Endothelial cell (in vitro differentiated cells): ENCODE measurements around the gene TMEM175. TPM values are rescaled to one million over a fixed set of nuclear protein-coding genes. Genes with fewer than 3 reads are reported as not detected.

Experiments
- DNase-seq: peaks from one replicate; pipeline ENCODE4 v3.0.0; 2021; ENCODE audit warnings: low spot score
- H3K27ac Mint-ChIP-seq: one replicate; pipeline ENCODE4 v1.8.0; 2021; ENCODE audit warnings: mixed read lengths, inconsistent platforms; ENCODE audit not compliant: unreplicated experiment
- H3K27me3 Mint-ChIP-seq: one replicate; pipeline ENCODE4 v1.8.0; 2021; ENCODE audit warnings: mild to moderate bottlenecking, moderate library complexity, mixed read lengths, inconsistent platforms; ENCODE audit not compliant: unreplicated experiment
- H3K36me3 Mint-ChIP-seq: one replicate; pipeline ENCODE4 v1.8.0; 2021; ENCODE audit warnings: mild to moderate bottlenecking, low read depth, mixed read lengths, inconsistent platforms; ENCODE audit not compliant: unreplicated experiment
- H3K4me1 Mint-ChIP-seq: one replicate; pipeline ENCODE4 v1.8.0; 2021; ENCODE audit warnings: mild to moderate bottlenecking, mixed read lengths, inconsistent platforms; ENCODE audit not compliant: unreplicated experiment
- H3K4me3 Mint-ChIP-seq: one replicate; pipeline ENCODE4 v1.8.0; 2021; ENCODE audit warnings: mild to moderate bottlenecking, mixed read lengths, inconsistent platforms; ENCODE audit not compliant: unreplicated experiment
- H3K9me3 Mint-ChIP-seq: one replicate; pipeline ENCODE4 v1.8.0; 2021; ENCODE audit warnings: mixed read lengths, inconsistent platforms; ENCODE audit not compliant: unreplicated experiment
- total RNA-seq: library from RNA; stranded (reverse); fragmentation: NEBNext Ultra II Directional; extraction: Animal tissue kit (Norgen Biotek cat#: 25700); gene quantifications from one replicate; pipeline ENCODE4 v1.2.1, GENCODE V29; 2021; ENCODE audit not compliant: unreplicated experiment
- TF ChIP-seq, protein P1 (sequence below): fragments of 200-600 bp; sonication (generic); IDR thresholded peaks from one replicate; pipeline ENCODE4 v1.5.0; 2021; ENCODE audit warnings: antibody characterized with exemption; ENCODE audit not compliant: unreplicated experiment

The TMEM175 gene
- total RNA-seq, 1 donor from 2014 or later, result 31.4 TPM

DNA sequence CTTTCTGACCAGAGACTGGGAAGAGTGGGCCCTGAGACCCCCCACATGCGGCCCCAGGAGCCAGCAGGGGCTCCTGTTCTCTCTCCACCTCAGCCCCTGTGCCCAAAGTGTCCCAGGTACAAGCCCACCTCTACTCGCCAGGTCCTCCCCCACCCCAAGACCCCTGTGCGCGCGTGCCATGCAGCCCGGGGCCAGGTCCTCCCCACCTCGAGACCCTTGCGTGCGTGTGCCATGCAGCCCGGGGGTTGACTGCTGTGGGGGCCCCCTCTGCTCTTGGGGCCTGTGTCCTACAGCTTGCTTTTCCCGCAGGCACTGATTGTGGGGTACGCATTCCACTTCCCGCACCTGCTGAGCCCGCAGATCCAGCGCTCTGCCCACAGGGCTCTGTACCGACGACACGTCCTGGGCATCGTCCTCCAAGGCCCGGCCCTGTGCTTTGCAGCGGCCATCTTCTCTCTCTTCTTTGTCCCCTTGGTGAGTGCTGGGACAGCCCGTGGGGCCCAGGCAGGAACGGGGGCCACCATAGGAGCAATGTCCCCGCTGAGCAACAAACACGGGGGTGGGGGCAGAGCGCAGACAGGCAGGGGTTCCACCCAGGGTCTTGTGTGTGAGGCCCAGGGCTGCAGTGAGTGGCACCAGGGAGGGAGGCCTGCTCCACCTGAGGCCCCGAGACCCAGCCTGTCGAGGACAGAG, 20.8 kb downstream of the TMEM175 start:
- no peaks in the 10 kb centered on the region for H3K9me3 Mint-ChIP-seq

DNA sequence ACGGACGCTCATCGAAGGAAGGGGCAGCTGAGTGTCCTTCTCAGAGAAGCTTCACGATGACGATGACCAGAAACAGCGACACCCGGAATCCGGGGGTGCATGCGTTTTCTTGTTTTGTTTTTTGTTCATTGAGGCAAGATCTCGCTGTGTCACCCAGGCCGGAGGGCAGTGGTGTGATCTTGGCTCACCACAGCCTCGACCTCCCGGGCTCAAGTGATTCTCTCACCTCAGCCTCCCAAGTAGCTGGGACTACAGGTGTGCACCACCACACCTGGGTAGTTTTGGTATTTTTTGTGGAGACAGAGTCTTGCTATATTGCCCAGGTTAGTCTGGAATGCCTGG, 21.3 kb downstream of the TMEM175 start:
- Mint-ChIP-seq H3K27ac (no peak overlapping the region), H3K36me3 (peaks cover 28% of the 10 kb centered on the region), H3K4me1 (no peaks in the 10 kb centered on the region), H3K9me3 (no peaks in the 10 kb centered on the region), H3K27me3 (peaks cover 14% of the 10 kb centered on the region), H3K4me3 (no peak overlapping the region)
- no peak for DNase-seq
- TF ChIP-seq, protein P1, sequence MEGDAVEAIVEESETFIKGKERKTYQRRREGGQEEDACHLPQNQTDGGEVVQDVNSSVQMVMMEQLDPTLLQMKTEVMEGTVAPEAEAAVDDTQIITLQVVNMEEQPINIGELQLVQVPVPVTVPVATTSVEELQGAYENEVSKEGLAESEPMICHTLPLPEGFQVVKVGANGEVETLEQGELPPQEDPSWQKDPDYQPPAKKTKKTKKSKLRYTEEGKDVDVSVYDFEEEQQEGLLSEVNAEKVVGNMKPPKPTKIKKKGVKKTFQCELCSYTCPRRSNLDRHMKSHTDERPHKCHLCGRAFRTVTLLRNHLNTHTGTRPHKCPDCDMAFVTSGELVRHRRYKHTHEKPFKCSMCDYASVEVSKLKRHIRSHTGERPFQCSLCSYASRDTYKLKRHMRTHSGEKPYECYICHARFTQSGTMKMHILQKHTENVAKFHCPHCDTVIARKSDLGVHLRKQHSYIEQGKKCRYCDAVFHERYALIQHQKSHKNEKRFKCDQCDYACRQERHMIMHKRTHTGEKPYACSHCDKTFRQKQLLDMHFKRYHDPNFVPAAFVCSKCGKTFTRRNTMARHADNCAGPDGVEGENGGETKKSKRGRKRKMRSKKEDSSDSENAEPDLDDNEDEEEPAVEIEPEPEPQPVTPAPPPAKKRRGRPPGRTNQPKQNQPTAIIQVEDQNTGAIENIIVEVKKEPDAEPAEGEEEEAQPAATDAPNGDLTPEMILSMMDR, result no peak

More for the DNA sequence above, 20.8 kb downstream of the TMEM175 start:
- DNase-seq, result no peak
- TF ChIP-seq, protein P1, result no peak
- peaks cover 16% of the 10 kb centered on the region for H3K27me3 Mint-ChIP-seq
- H3K4me3 Mint-ChIP-seq, result no peak overlapping the region
- H3K4me1 Mint-ChIP-seq, result no peaks in the 10 kb centered on the region
- H3K36me3 Mint-ChIP-seq, result peaks cover 27% of the 10 kb centered on the region
- no peak overlapping the region for H3K27ac Mint-ChIP-seq

DNA sequence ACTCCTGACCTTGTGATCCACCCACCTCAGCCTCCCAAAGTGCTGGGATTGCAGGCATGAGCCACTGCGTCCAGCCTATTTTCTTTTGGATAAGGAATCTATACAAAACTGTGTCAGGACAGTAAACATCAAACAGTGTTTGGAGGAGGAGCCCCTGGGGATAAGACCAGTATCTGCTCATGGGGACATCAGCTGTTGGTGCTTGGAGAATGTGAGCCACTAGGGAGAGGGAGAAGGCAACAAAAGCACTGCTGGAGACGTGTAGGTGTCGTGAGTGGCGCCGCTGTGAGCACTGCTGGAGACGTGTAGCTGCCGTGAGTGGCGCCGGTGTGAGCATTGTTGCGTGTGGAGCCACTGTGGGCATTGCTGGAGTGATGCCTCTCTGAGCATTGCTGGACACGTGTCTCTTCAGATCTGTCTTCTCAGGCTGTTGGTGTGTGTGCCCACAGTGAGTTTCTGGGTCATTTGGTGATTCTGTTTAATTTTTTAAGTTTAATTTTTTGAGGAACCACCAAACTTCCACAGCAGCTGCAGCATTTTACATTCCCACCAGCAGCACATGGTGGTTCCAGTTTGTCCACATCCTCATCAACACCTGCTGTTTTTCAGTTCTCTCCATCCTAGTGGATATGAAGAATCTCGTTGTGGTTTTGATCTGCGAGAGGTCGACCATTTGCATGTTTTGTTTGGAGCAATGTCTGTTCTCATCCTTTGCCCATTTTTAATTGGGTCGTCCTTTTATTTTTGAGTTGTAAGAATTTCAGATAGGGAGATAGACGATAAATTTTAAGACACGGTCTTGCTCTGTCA, 22.2 kb downstream of the TMEM175 start:
- TF ChIP-seq, protein P1, result no peak
- peak overlapping the region; percentile 84 for H3K4me3 Mint-ChIP-seq

DNA sequence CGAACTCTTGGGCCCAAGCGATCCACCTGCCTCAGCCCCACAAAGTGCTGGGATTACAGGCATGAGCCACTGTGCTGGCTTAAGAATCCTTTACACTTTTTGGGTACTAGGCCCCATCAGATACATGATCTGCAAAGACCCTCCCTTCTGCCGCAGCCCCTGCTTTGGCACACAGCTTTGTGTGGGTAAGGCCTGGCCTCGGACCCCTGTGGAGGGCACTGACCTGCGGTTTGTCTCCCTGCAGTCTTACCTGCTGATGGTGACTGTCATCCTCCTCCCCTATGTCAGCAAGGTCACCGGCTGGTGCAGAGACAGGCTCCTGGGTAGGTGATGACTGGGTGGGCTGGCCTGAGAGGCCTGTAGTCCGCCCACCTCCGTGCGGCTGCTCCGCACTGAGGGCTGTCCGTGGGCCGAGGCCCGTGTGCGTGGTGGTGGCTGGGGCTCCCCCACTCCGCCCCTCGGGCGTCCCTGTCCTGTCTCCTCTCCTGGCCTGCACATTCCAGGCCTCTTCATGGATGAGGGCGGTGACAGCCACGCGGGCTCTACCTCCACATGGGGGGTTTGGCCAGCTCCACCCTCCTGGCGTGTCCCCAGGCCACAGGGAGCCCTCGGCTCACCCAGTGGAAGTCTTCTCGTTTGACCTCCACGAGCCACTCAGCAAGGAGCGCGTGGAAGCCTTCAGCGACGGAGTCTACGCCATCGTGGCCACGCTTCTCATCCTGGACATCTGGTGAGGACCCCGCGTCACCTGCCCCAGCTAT, 23.1 kb downstream of the TMEM175 start:
- DNase-seq, result no peak
- Mint-ChIP-seq H3K9me3 (no peaks in the 10 kb centered on the region), H3K4me1 (no peaks in the 10 kb centered on the region), H3K27me3 (peaks cover 16% of the 10 kb centered on the region), H3K27ac (no peak overlapping the region), H3K36me3 (peaks cover 32% of the 10 kb centered on the region), H3K4me3 (no peak overlapping the region)
- TF ChIP-seq, protein P1, result no peak

More for the DNA sequence above, 22.2 kb downstream of the TMEM175 start:
- Mint-ChIP-seq H3K27me3 (peaks cover 16% of the 10 kb centered on the region), H3K27ac (no peak overlapping the region), H3K36me3 (peaks cover 32% of the 10 kb centered on the region), H3K4me1 (no peaks in the 10 kb centered on the region), H3K9me3 (no peaks in the 10 kb centered on the region)
- DNase-seq, result no peak
